Measurements from ENCODE around the gene CEP192.

CEP192 gene

GRCh38 chr18:13138420-13139139 lies 147.4 kb downstream of the CEP192 start:
- H3K4me3 ChIP-seq (ENCODE audit: low read depth, low read length), result no peak overlapping the region
- no peak for DNase-seq (ENCODE audit: low read depth)
- no peak for TF ChIP-seq CTCF (conservative IDR thresholded peaks at IDR 0.05; ENCODE audit: low read depth, low read length)

- H3K4me3 ChIP-seq (ENCODE audit: low read depth, low read length), result no peak overlapping the region
- no peak for TF ChIP-seq CTCF (conservative IDR thresholded peaks at IDR 0.05; ENCODE audit: low read depth, low read length)
- no peak for DNase-seq (ENCODE audit: low read depth)
Observed at GRCh38 chr18:13139885-13140450, 148.8 kb downstream of the CEP192 start.

GRCh38 chr18:13141209-13141608 lies 150.0 kb downstream of the CEP192 start:
- no peak for TF ChIP-seq CTCF (conservative IDR thresholded peaks at IDR 0.05; ENCODE audit: low read depth, low read length)
- no peak overlapping the region for H3K4me3 ChIP-seq (ENCODE audit: low read depth, low read length)
- DNase-seq (ENCODE audit: low read depth), result no peak

GRCh38 chr18:13145636-13146190 lies 154.6 kb downstream of the CEP192 start:
- no peak overlapping the region for H3K4me3 ChIP-seq (ENCODE audit: low read depth, low read length)
- TF ChIP-seq CTCF (conservative IDR thresholded peaks at IDR 0.05; ENCODE audit: low read depth, low read length), result no peak
- no peak for DNase-seq (ENCODE audit: low read depth)

DNA sequence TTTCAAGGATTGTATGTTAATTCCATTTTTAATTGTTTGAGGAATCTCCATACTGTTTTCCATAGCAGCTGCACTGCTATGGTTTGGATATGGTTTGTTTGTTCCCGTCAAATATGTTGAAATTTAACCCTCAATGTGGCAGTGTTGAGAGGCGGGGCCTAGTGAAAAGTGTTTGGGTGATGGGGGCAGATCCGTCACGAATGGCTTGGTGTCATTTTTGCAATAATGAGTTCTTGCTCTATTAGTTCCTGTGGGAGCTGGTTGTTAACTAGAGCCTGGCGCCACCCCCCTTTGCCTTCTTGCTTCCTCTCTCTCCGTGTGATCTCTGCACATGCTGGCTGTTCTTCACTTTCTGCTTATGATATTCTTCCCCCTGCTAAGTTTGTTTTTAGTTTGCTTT lies 156.0 kb downstream of the CEP192 start:
- TF ChIP-seq CTCF (conservative IDR thresholded peaks at IDR 0.05; ENCODE audit: low read depth, low read length), result no peak
- peak; percentile 29 for DNase-seq (ENCODE audit: low read depth)

GRCh38 chr18:13151656-13152055 lies 160.5 kb downstream of the CEP192 start:
- H3K4me3 ChIP-seq (ENCODE audit: low read depth, low read length), result no peak overlapping the region
- no peak for TF ChIP-seq CTCF (conservative IDR thresholded peaks at IDR 0.05; ENCODE audit: low read depth, low read length)
- no peak for DNase-seq (ENCODE audit: low read depth)

More for the DNA sequence above, 156.0 kb downstream of the CEP192 start:
- no peak overlapping the region for H3K4me3 ChIP-seq (ENCODE audit: low read depth, low read length)

Measured in choroid plexus epithelial cell (primary cell).